ENCODE measurements around the gene CLASP1.

GRCh38 chr2:121664086-121664485, 14.8 kb upstream of the CLASP1 start:
- TF ChIP-seq POLR2A (IDR thresholded peaks at IDR 0.05): no peak
- TF ChIP-seq CTCF (IDR thresholded peaks at IDR 0.05): no peak
- no peak for TF ChIP-seq EP300 (IDR thresholded peaks at IDR 0.05)
- TF ChIP-seq POLR2AphosphoS5 (IDR thresholded peaks at IDR 0.05): no peak

Measured in stomach (tissue), 4 donors.